ENCODE data around the gene TMTC3. TPM values are rescaled to one million over a fixed set of nuclear protein-coding genes. Genes with fewer than 3 reads are reported as not detected.
"Not testable (repeated sequence)": the region's sequence is repeated elsewhere in the genome, so short reads cannot be mapped to it uniquely, and the experiment has no call there.

Gene TMTC3
- total and polyA plus RNA-seq, 8 donors = 1.3 to 11.7 (median 4.7) TPM

GRCh38 chr12:88208661-88209060 lies 66.6 kb downstream of the TMTC3 start:
- TF ChIP-seq CTCF (IDR thresholded peaks at IDR 0.05) = no peak
- H3K4me3 ChIP-seq = no peak overlapping the region
- 40 to 55% methylated on average over 1 of the region's 1 CpG for WGBS, 2 donors
- no peaks in the 10 kb centered on the region for H3K4me1 ChIP-seq
- no peak for FAIRE-seq
- DNase-seq = no peak
- no peaks in the 10 kb centered on the region for H3K27me3 ChIP-seq
- intact Hi-C loops (cut with DNase I) = no loop called here
- ATAC-seq = no peak
- H3K27ac ChIP-seq = no peak overlapping the region
- H3K36me3 ChIP-seq = no peaks in the 10 kb centered on the region
- H3K9me3 ChIP-seq = no peaks in the 10 kb centered on the region

GRCh38 chr12:88210311-88210710 lies 68.2 kb downstream of the TMTC3 start:
- 95 to 96% methylated on average over 1 of the region's 1 CpG for WGBS, 2 donors
- H3K36me3 ChIP-seq; DNase-seq; H3K4me3 ChIP-seq; H3K4me1 ChIP-seq; H3K27me3 ChIP-seq; H3K27ac ChIP-seq; intact Hi-C loops (cut with DNase I); H3K9me3 ChIP-seq; FAIRE-seq; ATAC-seq: not testable (repeated sequence)

- H3K27ac ChIP-seq = no peak overlapping the region
These were observed 76.2 kb downstream of the TMTC3 start for GRCh38 chr12:88218293-88218692.

GRCh38 chr12:88219861-88220260 lies 77.8 kb downstream of the TMTC3 start:
- H3K27me3 ChIP-seq = no peaks in the 10 kb centered on the region
- DNase-seq = no peak
- H3K4me3 ChIP-seq = no peak overlapping the region
- no peak for ATAC-seq
- H3K36me3 ChIP-seq = no peaks in the 10 kb centered on the region
- no peak for FAIRE-seq
- TF ChIP-seq CTCF (IDR thresholded peaks at IDR 0.05) = no peak
- H3K27ac ChIP-seq = no peak overlapping the region
- H3K9me3 ChIP-seq = no peaks in the 10 kb centered on the region
- no peaks in the 10 kb centered on the region for H3K4me1 ChIP-seq
- intact Hi-C loops (cut with DNase I) = no loop called here

More at GRCh38 chr12:88218293-88218692, 76.2 kb downstream of the TMTC3 start:
- no peaks in the 10 kb centered on the region for H3K27me3 ChIP-seq
- TF ChIP-seq CTCF (IDR thresholded peaks at IDR 0.05) = no peak
- intact Hi-C loops (cut with DNase I) = no loop called here
- ATAC-seq = no peak
- H3K36me3 ChIP-seq = no peaks in the 10 kb centered on the region
- H3K9me3 ChIP-seq = no peaks in the 10 kb centered on the region
- FAIRE-seq = no peak
- no peak for DNase-seq
- no peaks in the 10 kb centered on the region for H3K4me1 ChIP-seq
- no peak overlapping the region for H3K4me3 ChIP-seq

GRCh38 chr12:88223519-88223918 lies 81.4 kb downstream of the TMTC3 start:
- H3K4me1 ChIP-seq = no peaks in the 10 kb centered on the region
- H3K36me3 ChIP-seq = no peaks in the 10 kb centered on the region
- no peak for TF ChIP-seq CTCF (IDR thresholded peaks at IDR 0.05)
- H3K27me3 ChIP-seq = no peaks in the 10 kb centered on the region
- no peaks in the 10 kb centered on the region for H3K9me3 ChIP-seq
- no peak overlapping the region for H3K4me3 ChIP-seq
- intact Hi-C loops (cut with DNase I) = no loop called here
- FAIRE-seq = no peak
- no peak overlapping the region for H3K27ac ChIP-seq
- no peak for ATAC-seq
- no peak for DNase-seq

GRCh38 chr12:88225776-88226175 lies 83.7 kb downstream of the TMTC3 start:
- no peak overlapping the region for H3K27ac ChIP-seq
- H3K4me1 ChIP-seq = no peaks in the 10 kb centered on the region
- DNase-seq (no peak), FAIRE-seq (no peak), ATAC-seq (no peak)
- no peak for TF ChIP-seq CTCF (IDR thresholded peaks at IDR 0.05)
- H3K36me3 ChIP-seq = no peaks in the 10 kb centered on the region
- no peak overlapping the region for H3K4me3 ChIP-seq
- H3K27me3 ChIP-seq = no peaks in the 10 kb centered on the region
- intact Hi-C loops (cut with DNase I) = no loop called here
- H3K9me3 ChIP-seq = no peaks in the 10 kb centered on the region

Measured in pancreas (tissue), 10 donors.